Kidney (tissue), 14 donors: ENCODE data around the gene ANP32A. TPM values are rescaled to one million over a fixed set of nuclear protein-coding genes. Genes with fewer than 3 reads are reported as not detected.

Source experiments
- DNase-seq, 5 donors: peaks; one replicate each; pipeline ENCODE4 v3.0.0-alpha.2; 2013 to 2020
- FAIRE-seq: peaks from 2 replicates; lab custom pipeline; 2012; peaks lifted over from hg19 to GRCh38; lab: Jason Lieb, UNC
- H3K27ac ChIP-seq, 2 donors: one replicate each; pipeline ENCODE4 v1.7.0; 2013; ENCODE audit warnings: low read depth in 2 of 2, low read length in 2 of 2, inconsistent platforms in 1 of 2
- H3K27me3 ChIP-seq: one replicate; pipeline ENCODE4 v1.7.1; 2013; ENCODE audit warnings: low read length, inconsistent platforms; ENCODE audit not compliant: control insufficient read depth, insufficient read depth
- H3K36me3 ChIP-seq, 3 donors: one replicate each; pipeline versions ENCODE4 v1.7.0 to v1.7.1; 2013; ENCODE audit warnings: low read length in 3 of 3, control low read depth in 1 of 3, inconsistent platforms in 1 of 3; ENCODE audit not compliant: insufficient read depth in 3 of 3, control insufficient read depth in 2 of 3
- H3K4me1 ChIP-seq, 3 donors: one replicate each; pipeline versions ENCODE4 v1.7.0 to v1.7.1; 2013; ENCODE audit warnings: low read length in 3 of 3, inconsistent platforms in 1 of 3, low read depth in 1 of 3; ENCODE audit not compliant: control insufficient read depth in 2 of 3, insufficient read depth in 2 of 3
- H3K4me3 ChIP-seq, 3 donors: one replicate each; pipeline versions ENCODE4 v1.7.0 to v1.8.1; 2013; ENCODE audit warnings: low read length in 3 of 3, control low read depth in 1 of 3, inconsistent platforms in 1 of 3
- H3K9ac ChIP-seq, 3 donors: one replicate each; pipeline versions ENCODE4 v1.7.0 to v1.7.1; 2013; ENCODE audit warnings: low read length in 3 of 3, control low read depth in 1 of 3, inconsistent platforms in 1 of 3
- H3K9me3 ChIP-seq, 3 donors: one replicate each; pipeline versions ENCODE4 v1.7.0 to v1.7.1; 2013; ENCODE audit warnings: low read length in 3 of 3, control low read depth in 1 of 3, inconsistent platforms in 1 of 3; ENCODE audit not compliant: control insufficient read depth in 2 of 3, insufficient read depth in 1 of 3
- intact Hi-C: fragments of 100-400 bp; cut with DNase I; formaldehyde crosslinking; loops from one replicate; pipeline ENCODE4 v1.11.1; 2022
- polyA plus RNA-seq: library from polyadenylated mRNA; stranded (reverse); fragments of 350-450 nt; fragmentation: Illumina TruSeq; extraction: RNeasy Lipid Tissue Mini Kit (QIAGEN cat#74804); gene quantifications from one replicate; pipeline ENCODE4 v1.2.3, GENCODE V29; 2014; ENCODE audit warnings: low read depth, low replicate concordance; ENCODE audit not compliant: insufficient read depth
- total RNA-seq: library from RNA; stranded (reverse); fragmentation: NEBNext Ultra II Directional; extraction: Animal tissue kit (Norgen Biotek cat#: 25700); gene quantifications from one replicate; pipeline ENCODE4 v1.2.1, GENCODE V29; 2021
- TF ChIP-seq, protein P1 (sequence below): IDR thresholded peaks from 3 replicates; pipeline ENCODE4 v1.5.1; 2012; ENCODE audit warnings: mild to moderate bottlenecking, moderate library complexity, borderline replicate concordance; ENCODE audit not compliant: insufficient read depth; ENCODE audit errors: extremely low read depth
- donor health status: control.
- donor health status: control.
- donor health status: control.
- donor health status: control.
- donor health status: control.
- donor health status: DM: yes; HTN: yes; CAD: no.
- donor health status: Normal renal cell carcinoma (clear cell type).

Gene ANP32A
- total and polyA plus RNA-seq, 2 donors from 2014 or later = 113 to 148 TPM

DNA sequence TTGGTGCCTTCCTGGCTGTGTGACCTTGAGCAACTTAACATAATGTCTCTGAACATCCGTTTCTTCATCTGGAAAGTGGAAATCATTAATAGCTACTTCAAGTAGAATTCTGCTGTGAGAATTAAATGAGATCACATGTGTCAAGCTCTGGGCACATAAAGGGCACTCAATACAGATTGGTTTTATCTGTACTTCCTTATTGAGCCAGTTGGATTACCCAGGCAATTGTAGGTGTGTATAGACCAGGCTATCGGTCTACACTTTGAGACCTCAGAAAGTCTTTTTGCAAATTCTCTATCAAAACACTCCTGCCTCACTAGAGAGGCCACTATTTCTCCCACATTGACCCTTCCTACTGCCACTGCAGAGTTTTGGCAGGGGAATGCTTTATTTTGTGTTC lies 47.7 kb downstream of the ANP32A start:
- Histone ChIP-seq H3K9me3 (no peaks in the 10 kb centered on the region), H3K36me3 (no peaks in the 10 kb centered on the region), H3K27me3 (no peaks in the 10 kb centered on the region), H3K9ac (no peak overlapping the region), H3K27ac (no peak overlapping the region), H3K4me1 (peaks cover 0 to 11% (median 0%) of the 10 kb centered on the region in 3 donors), H3K4me3 (no peak overlapping the region)
- intact Hi-C loops = no loop called here
- TF ChIP-seq, protein P1, sequence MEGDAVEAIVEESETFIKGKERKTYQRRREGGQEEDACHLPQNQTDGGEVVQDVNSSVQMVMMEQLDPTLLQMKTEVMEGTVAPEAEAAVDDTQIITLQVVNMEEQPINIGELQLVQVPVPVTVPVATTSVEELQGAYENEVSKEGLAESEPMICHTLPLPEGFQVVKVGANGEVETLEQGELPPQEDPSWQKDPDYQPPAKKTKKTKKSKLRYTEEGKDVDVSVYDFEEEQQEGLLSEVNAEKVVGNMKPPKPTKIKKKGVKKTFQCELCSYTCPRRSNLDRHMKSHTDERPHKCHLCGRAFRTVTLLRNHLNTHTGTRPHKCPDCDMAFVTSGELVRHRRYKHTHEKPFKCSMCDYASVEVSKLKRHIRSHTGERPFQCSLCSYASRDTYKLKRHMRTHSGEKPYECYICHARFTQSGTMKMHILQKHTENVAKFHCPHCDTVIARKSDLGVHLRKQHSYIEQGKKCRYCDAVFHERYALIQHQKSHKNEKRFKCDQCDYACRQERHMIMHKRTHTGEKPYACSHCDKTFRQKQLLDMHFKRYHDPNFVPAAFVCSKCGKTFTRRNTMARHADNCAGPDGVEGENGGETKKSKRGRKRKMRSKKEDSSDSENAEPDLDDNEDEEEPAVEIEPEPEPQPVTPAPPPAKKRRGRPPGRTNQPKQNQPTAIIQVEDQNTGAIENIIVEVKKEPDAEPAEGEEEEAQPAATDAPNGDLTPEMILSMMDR = no peak
- FAIRE-seq = no peak
- DNase-seq = no peak

DNA sequence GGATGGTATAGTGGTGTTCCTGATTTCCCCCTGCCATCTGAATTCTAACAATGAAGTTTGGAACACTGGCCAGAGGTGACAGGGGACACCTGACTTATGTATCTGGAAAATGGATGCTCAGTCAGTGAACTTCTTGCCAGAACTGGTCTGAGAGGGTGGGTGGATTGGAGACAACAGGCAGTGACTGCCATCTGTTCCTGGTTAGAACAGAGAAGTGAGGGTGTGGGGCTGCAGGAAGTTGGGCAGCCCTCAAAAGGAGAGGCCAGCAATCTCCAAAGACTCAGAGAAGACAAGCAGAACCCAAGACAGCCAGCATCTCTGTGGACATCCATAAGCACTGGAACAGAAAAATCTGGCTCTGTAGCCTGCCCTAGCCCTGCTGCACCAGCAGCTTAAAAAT lies 50.5 kb downstream of the ANP32A start:
- no peak overlapping the region for H3K4me3 ChIP-seq
- no peak overlapping the region for H3K9ac ChIP-seq
- TF ChIP-seq, protein P1 = no peak
- FAIRE-seq (no peak), DNase-seq (no peak)
- no peaks in the 10 kb centered on the region for H3K9me3 ChIP-seq
- H3K4me1 ChIP-seq = no peaks in the 10 kb centered on the region
- H3K27me3 ChIP-seq = no peaks in the 10 kb centered on the region
- intact Hi-C loops = no loop called here
- no peaks in the 10 kb centered on the region for H3K36me3 ChIP-seq
- H3K27ac ChIP-seq = no peak overlapping the region

DNA sequence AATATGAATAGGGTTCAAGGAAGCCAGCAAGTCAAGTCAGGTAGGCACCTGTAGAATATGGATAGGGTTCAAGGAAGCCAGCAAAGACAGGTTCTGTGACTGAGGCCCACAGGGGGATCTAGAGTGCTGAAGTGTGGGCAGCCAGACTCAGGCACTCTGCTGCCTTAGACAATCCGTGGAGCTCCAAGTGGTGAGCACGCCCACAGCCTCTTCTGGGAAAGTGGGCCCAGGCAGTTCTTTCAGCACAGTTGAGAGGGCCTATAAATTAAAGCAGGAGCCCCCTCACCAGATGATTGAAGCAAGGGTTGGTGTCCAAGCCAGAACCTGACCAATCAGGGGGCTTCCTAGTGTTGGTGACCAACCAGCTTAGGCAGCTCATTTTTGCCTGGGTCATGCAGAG lies 51.0 kb downstream of the ANP32A start:
- H3K4me1 ChIP-seq = no peaks in the 10 kb centered on the region
- no peaks in the 10 kb centered on the region for H3K27me3 ChIP-seq
- no peak overlapping the region for H3K4me3 ChIP-seq
- no peak for DNase-seq
- no peak overlapping the region for H3K27ac ChIP-seq
- no peaks in the 10 kb centered on the region for H3K9me3 ChIP-seq
- TF ChIP-seq, protein P1 = no peak
- H3K9ac ChIP-seq = no peak overlapping the region
- FAIRE-seq = no peak
- H3K36me3 ChIP-seq = no peaks in the 10 kb centered on the region
- intact Hi-C loops = no loop called here

DNA sequence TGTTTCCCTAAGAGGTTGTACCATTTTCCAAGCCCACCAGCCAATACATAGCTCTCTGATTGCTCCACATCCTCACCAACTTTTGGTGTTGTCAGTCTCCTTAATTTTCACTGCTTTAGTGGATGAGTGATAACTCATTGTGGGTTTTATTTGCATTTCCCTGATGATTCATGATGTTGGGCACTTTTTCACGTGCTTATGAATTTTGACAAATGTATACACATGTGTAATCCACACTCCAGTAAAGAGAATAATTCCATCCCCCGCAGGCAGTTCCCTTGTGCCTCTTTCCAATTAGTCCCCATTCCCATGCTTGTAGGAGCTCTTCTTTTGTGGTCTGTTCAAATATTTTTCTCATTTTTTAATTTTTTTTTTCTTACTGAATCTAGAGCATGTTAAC lies 52.4 kb downstream of the ANP32A start:
- Histone ChIP-seq H3K9ac (no peak overlapping the region), H3K4me1 (no peaks in the 10 kb centered on the region), H3K36me3 (no peaks in the 10 kb centered on the region), H3K9me3 (no peaks in the 10 kb centered on the region), H3K4me3 (no peak overlapping the region), H3K27ac (no peak overlapping the region), H3K27me3 (no peaks in the 10 kb centered on the region)
- intact Hi-C loops = no loop called here
- TF ChIP-seq, protein P1 = no peak
- FAIRE-seq (no peak), DNase-seq (no peak)
